HG03342 (cell line): ENCODE data around the gene CCDC149.

Experiments used
- ATAC-seq: cut with Tn5 transposase; IDR thresholded peaks from one replicate; pipeline ENCODE4 v1.9.1; 2021; ENCODE audit warnings: mild to moderate bottlenecking, moderate library complexity; ENCODE audit not compliant: unreplicated experiment

The CCDC149 gene

DNA sequence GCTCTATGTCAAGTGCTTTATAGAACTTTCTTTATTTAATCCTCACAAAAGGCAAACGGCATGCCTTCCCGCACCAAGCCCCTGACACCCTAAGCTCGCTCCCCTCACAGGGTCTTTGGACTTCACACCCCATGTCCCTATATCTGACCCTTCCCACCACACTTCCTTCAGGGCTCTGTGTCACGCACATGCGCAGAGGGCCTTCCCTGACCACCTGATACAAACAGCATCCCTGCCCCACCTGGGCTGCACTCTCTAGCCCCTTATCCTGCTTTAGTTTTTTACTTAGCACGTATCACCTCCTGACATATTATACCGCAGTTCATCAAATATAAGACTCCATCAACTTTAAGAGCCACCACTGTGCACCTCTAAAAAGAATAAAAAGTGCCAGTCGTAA, 67.7 kb downstream of the CCDC149 start:
- no peak for ATAC-seq

DNA sequence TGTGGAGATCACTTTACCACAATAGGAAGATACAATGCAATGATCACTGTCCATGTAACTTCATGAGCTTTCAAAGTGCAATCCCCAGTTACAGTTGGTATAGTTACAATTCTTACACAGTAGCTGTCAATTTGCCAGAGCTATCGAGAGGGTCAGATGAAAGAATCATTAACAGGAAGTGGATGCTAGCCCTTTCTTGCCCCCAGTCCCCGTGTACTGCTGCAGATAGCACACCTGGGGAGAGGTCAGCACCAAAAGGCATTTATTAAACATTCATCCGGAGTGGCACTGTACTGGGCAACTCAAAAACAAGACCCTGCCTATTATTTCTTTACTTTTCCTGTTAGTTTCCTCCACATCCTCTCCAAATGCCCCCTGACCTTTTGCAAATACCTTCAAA, 69.7 kb downstream of the CCDC149 start:
- no peak for ATAC-seq

DNA sequence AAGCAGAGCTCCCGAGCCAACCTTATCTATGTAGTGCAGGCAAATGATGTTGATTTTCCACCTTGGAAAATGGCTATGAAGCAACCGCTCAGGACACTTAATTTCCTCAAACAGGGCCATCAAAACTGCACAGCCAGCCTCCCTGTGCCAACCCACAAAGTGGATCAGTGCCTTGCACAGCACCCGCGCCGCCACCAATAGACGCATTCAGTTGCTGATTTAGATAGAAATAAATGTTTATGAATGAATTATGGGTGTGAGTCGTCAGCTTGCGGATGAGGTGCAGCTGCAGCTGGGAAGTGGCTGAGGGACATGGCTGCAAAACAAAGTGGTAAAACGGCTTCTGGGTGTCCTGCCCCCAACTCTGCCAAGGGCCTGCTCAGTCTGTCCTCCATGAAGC, 70.5 kb downstream of the CCDC149 start:
- ATAC-seq = no peak

DNA sequence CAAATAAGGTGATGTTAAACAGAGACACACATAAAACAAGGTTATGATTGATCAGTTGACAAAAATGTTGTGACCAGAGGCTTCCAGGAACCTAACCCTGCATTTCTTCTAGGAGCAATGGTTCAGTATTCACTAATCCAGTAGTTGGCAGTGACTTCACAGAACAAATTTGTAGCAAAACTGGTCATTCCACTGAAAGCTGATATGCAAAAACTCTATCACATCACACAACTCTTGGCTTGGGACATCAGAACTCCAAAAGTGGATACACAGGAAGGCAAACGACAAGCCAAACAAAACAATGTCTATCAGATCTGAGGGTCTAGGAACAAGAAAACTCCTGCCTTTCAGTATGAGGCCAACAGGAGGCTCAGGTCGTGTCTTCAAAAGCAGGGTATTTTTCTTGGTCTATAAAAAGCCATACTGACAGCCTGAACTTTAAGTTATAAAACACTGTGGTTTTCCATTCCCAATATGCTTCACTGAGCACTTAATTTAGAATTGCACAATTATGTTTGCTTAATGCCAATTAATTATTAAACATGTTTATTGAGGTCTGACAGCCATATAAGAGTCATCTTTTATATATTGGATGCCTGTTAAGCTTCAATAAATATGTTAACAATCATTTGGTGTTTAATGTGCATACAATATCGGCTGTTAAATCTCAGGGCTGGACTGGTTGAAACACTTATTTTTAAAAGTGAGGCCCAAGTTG, 71.9 kb downstream of the CCDC149 start:
- ATAC-seq = no peak

DNA sequence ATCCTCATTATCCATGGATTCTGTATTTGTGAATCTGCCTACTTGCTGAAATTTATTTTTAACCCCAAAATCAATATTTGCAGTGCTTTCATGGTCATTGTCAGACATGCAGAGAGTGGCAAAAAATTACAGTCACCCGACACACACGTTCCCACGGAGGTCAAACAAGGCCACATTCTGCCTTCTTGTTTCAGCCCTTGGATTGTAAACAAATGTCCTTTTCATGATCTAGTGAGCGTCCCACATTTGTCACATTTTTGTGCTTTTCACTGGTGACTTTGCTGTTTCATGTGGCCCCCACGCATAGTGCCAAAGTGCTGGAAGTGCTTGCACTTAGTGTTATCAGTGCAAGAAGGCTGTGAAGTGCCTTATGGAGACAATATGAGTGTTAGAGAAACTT, 72.5 kb downstream of the CCDC149 start:
- ATAC-seq = no peak

DNA sequence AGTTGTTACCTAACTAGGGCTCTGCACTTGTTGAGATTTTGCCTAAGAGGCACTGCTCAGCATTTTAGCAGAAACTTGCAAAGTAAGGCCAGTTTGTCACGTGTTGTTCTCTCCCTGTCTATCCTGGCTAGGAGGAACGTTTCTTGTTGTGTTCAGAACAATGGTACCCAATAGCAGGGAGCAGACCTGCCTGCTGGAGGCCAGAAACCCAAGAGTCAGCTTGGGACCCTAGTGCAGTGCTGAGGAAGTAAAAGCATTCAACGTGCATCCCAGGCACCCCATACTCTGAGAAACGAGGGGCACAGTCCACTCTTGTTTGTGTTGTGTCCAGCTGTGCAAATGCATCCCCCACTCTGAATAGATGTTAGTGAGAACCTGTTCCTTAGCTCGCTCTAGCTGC, 75.1 kb downstream of the CCDC149 start:
- no peak for ATAC-seq

DNA sequence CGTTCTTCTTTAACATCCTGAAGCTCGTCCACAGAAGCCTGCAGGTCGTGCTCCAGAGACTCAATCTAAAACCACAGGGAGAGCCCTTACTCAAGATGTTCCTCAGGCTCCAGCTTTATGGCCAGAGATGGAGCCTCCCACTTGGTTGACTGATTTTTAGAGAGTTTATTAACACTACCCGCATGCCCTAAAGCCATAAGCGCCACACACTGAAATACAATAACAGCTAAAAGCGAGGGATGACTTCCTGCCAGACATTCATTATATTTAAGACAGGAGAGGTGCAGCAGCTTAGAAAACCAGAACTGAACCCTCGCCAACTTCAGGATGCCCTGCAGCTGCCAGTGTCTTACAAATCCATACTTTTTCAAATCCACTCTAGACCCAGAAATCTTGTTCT, 75.5 kb downstream of the CCDC149 start:
- ATAC-seq = no peak

DNA sequence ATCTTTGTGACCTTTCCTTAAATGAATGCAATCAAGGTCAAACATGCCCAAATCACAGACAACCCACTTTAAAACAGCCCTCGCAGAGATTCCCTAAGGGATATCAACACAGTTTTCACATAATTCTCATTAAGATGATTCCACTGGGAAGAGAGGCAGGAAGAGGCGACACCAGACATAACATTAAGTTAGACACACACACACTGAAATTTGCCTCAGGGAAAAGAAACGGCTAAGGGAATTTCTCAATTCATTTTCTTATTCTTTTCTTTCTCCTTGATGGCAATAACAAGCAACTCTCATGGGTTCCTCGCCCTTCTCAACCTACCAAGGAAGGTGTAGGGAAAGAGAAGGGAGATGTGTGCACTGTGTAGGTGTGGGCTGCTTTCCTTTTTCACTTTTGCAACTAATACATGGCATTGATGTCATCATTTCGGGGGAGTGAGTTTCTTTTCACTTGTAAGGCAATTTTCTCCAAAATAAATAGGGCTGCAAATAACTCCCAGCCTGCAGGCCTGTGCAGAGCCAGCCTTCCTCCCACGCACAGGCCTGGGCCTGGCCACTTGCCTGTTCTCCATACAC, 76.1 kb downstream of the CCDC149 start:
- ATAC-seq = no peak

DNA sequence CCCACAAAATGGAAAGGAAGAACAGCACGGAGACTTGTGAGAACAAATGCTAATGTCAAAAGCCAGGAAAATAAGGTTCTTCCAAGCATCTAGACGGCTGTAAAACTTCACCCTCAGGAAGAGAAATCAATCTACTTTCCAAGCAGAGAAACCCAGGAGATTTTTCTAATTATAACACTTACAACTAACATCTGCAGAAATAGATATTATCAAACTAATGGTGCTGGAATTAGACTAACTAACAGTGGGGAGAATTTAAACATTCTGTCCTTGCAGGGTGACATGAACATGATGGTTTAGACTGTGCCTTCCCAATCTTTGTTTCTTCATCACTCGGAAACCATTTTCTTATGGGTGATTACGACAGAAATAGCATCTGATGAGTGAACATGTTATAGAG, 77.1 kb downstream of the CCDC149 start:
- ATAC-seq = no peak

DNA sequence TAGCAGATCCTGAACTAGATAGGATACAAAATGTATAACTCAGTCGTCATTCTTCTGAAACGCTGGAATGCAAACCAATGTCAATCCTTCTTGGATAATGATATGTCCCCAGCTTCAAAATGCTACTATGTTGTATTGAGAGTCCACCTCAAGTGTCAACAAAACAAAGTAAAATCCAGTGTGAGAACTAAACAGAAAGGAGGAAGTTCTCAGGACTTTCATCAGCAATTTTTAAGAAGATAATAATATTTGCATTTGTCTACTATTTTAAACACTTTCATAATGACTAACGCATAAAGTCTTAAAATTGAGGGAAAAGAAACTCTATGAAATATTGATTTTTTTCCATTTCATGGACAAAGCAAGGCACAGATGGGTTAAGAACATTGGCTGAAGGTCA, 81.2 kb downstream of the CCDC149 start:
- ATAC-seq = no peak

DNA sequence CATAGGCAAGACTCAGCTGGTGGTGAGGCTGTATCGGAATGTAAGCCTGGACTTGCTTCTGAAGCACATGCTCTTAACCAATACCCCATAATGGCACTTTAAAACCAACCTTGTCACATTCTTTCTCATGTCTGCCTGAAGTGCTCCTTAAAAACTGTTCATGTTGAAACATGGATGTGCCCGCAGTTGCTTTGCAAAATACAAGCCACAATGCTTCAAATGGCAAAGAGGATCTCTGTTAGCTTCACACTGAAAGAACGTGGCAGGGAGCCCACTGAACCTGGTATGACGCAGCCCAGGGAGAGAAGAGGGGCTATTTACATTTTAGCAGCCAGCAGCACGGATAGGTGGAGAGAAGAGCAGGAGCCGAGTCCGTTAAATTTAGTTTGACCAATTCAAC, 88.1 kb downstream of the CCDC149 start:
- ATAC-seq = no peak

DNA sequence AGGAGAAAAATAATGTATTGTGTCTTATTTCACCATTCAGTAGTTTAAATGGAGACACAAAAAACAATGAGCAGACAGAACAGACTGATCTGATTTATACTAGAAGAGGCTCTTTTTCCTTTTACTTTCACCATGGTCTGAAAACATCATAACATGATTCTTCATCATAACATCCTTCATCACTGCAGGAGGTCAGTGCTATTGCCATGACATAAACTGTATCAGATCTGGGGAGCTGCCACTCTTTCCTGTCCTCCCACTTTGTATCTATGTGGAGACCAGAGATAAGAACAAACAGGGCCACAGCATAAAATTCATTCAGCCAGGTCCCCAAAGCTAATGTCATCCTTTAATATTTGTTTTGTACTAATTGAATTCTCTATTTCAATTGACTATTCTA, 92.3 kb downstream of the CCDC149 start:
- no peak for ATAC-seq

DNA sequence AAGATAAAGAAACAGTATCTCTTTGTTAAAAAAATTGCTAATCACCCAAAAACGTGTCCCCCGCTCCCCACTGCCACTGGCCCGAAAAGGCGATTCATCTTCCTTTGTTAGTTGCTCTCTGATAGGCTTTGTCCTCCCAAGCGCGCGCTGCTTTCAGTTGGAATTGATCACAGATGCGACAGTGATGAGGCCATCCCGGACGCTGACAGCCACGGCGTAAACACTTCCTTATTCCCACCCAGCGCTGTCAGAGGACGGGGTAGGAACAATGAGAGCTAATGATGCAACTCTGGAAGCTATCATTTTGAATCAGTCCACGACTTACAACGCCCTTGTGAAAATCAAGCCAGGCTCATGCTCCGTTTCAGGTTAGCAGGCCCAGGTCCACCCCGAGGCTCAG, 96.0 kb downstream of the CCDC149 start:
- ATAC-seq = no peak

DNA sequence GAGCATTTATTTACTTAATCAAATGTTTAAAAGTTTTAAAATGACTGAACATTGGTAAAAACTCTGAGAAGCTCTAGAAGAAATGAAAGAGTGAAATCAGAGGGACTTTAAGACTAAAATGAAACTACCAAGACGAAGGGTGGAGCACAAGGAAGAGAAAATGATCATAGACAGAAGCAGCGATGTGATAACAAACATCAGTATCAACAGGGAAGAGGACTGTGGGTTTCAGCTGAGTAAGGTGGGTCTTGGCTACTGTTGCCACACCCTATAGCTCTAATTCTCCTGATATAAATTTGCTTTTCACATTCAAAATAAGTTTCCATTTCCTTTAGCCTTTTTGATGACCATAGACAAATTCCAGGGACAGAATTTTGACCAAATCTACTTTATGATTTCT, 99.1 kb downstream of the CCDC149 start:
- no peak for ATAC-seq

DNA sequence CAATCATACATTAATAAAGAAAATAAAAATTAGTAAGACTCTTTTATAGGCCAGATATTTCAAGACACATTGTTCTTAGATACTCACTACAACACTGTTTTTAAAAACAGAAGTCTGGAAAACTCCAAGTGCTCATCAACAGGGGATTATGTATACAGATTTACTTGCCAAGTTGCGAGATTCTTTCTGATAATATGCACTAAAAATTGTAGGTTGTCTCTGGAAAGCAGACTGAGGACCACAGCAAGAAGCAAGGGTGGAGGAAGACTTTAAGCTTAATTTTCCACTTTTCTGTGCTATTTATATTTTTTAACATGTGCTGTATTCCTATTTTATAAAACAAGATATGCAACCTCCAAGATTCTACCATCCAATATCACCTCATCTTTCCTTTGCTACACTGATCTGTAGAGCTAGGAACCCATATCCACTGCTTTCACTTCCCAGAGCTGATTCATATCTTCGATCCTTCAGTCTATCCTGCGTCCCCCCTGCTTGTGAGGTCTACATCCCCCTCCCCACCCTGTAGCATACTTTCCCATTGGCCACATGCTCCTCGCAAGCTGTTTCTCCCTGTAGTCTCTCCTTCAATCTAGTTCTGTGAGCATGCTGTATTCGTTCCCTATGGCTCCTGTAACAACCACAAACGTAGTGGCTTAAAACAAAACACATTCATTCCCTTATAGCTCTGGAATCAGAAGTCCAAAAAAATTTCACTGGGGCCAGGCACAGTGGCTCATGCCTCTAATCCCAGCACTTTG, 101.8 kb downstream of the CCDC149 start:
- ATAC-seq = no peak

DNA sequence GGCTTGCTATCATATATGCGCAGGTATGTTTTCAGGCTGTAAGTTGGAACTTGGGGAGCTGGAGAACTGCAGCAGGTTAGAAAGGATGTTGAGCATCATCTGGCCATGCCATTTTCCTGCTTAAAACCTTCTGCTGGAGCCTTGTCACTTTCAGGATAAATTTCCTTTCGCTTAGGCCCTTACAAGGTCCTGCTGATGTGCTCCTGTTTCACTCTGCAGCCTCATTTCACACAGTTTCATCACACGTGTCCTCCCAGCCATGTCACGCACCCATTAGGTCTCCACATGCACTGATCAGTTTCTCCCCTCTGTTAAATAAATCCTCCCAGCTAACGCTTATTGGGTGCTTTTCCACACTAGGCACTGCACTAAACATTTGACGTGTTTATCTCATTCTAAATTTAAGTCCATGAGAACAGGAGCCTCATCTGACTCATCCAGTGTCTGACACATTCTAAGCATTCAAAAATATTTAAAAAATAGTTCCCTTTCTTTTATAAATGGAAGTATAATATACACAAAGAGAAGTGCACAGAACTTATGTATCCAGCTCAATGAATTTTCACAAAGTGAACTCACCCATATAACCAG, 102.9 kb downstream of the CCDC149 start:
- ATAC-seq = no peak

DNA sequence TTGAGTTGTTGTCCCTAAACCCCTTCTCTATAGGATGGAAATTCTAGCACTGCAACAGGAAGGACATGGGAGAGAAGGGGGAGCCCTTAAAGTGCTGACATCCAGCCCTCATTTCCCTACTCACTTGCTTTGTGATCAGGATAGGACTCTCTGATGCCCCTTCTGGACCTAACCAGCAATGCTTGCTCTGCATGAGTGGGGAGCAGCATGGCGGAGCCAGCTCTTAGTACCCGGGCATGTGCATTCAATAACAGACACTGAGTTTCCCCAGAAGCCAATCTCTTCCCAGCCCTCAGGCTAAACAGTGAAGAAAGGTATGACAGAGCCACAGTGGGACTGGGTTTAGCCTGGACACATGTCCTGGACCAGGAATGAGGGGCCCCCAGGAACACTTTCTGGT, 103.5 kb downstream of the CCDC149 start:
- ATAC-seq = no peak

DNA sequence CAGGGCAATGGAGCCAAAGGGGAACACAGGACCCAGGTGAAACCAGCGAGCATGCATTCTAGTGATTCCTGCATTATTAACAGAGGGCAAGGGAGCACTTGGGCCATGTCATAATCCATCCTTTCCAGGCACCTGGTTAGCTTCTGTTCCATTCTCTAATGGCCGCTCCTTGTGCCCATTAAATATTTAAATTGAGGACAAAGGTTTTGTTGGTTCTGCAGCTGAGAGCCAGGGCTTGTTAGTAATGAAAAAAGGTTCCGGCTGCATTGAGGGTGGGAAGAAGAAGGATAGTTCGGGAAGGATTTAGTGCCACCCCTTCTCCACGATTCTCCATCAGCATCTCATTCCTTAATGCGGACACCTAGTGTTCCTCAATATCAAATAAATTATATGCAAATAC, 103.9 kb downstream of the CCDC149 start:
- no peak for ATAC-seq

DNA sequence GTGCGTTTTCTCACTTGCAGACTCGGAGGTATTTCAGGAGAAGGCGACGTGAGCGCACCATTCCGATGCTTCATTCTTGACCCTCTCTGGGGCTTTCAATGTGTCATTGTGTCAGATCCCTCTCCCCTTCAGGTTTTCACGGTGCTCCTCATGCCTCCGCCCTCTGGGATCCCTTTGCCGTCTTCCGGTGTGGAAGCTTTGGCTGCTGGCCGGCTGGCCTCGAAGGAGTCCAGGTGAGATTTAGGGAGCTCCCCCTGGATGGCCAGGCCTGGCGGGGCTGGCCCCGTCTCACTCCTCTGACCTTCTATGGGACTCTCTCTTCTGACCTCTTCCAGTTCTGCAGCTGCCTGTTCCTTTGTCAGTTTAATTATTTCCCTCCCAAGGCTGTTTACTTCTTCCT, 104.6 kb downstream of the CCDC149 start:
- ATAC-seq = no peak

DNA sequence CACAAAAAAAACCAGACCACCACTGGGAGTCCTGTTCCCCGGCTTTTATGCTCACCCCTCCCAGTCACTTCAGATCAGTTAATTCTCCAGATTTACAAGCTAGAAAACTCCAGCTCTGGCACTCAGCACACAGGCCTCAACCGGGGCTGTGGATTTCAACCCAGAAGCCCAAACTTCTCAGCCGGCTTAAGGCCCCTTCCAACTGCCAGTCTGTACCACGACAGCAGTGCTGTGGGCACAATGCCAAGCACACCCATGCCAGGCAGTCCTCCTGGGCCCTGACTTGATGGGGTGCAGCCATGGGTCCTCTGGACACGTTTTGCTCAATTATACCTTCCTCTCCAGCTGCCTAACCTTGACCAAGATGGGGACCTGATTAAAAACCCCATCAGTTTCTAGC, 105.2 kb downstream of the CCDC149 start:
- no peak for ATAC-seq

DNA sequence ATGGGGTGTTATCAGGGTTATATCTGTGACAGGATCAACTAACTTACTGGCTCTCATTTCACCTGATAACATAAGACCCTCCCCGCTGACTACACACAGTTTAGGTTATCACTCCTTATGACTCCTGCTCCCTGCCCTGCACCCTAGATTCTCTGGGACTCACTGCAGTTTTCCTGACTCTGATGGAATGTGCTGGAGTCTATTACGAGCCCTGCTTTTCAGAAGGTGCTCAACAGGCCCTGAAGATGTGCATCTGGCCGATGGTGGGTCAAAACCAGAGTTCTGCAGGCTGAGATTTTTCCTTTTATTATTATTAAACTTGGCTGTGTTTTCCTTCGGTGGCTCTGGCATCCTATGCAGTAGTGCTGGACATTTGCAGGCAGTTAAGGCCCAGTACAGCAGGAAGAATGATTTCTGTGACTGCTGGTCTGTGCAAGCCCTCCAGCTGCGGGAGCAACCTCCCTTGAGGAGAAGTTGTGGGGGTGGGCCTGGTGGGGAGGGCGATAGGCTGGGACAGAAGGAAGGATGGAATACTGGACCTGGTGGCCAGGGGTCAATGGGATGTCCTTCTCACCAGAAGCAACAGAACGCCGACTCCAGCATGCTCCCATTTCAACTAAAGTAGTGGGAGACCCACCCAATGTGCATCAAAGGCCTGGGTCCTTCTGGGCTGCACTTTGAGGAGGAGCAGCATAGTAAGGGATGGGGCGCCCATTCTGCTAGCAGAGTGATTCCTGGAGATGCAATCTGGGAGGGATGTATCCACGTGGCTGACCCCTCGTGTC, 106.4 kb downstream of the CCDC149 start:
- ATAC-seq = no peak
